Measurements from ENCODE around the gene VCAN. TPM values are rescaled to one million over a fixed set of nuclear protein-coding genes. Genes with fewer than 3 reads are reported as not detected.

Gene VCAN
- total and polyA plus RNA-seq, 8 donors, result 1.5 to 184 (median 12.7) TPM

- DNase-seq, result no peak
- Histone ChIP-seq H3K27me3 (no peaks in the 10 kb centered on the region), H3K4me3 (no peak overlapping the region), H3K36me3 (no peaks in the 10 kb centered on the region), H3K9me3 (no peaks in the 10 kb centered on the region), H3K27ac (no peak overlapping the region), H3K4me1 (no peaks in the 10 kb centered on the region)
- WGBS, 5 donors, result 74 to 99% (median 97%) methylated on average over 2 of the region's 2 CpGs
- intact Hi-C loops (cut with DNase I; ENCODE audit: low total_unique reads), result no loop called here
- TF ChIP-seq POLR2A (IDR thresholded peaks at IDR 0.05) (no peak), EP300 (IDR thresholded peaks at IDR 0.05) (no peak)
Observed at GRCh38 chr5:83444445-83444844, 27.1 kb upstream of the VCAN start.

- Histone ChIP-seq H3K4me1 (no peaks in the 10 kb centered on the region), H3K36me3 (no peaks in the 10 kb centered on the region), H3K27ac (no peak overlapping the region), H3K27me3 (no peaks in the 10 kb centered on the region), H3K9me3 (no peaks in the 10 kb centered on the region), H3K4me3 (no peak overlapping the region)
- WGBS, 5 donors, result 76 to 87% (median 83%) methylated on average over 4 of the region's 4 CpGs
- no peak for TF ChIP-seq EP300 (IDR thresholded peaks at IDR 0.05)
- TF ChIP-seq POLR2A (IDR thresholded peaks at IDR 0.05), result no peak
- TF ChIP-seq CTCF (IDR thresholded peaks at IDR 0.05), result no peak
- TF ChIP-seq POLR2AphosphoS5 (IDR thresholded peaks at IDR 0.05), result no peak
- intact Hi-C loops (cut with DNase I; ENCODE audit: low total_unique reads), result no loop called here
- no peak for DNase-seq
Observed at GRCh38 chr5:83446253-83446947, 25.1 kb upstream of the VCAN start.

- WGBS, 5 donors, result 70 to 96% (median 83%) methylated on average over 1 of the region's 1 CpG
- Histone ChIP-seq H3K4me3 (no peak overlapping the region), H3K27me3 (no peaks in the 10 kb centered on the region), H3K9me3 (peaks cover 0 to under 1% (median 0%) of the 10 kb centered on the region in 4 donors), H3K36me3 (no peaks in the 10 kb centered on the region), H3K4me1 (no peaks in the 10 kb centered on the region), H3K27ac (no peak overlapping the region)
- no peak for TF ChIP-seq CTCF (IDR thresholded peaks at IDR 0.05)
- TF ChIP-seq EP300 (IDR thresholded peaks at IDR 0.05), result no peak
- no peak for TF ChIP-seq POLR2AphosphoS5 (IDR thresholded peaks at IDR 0.05)
- no peak for TF ChIP-seq POLR2A (IDR thresholded peaks at IDR 0.05)
- intact Hi-C loops (cut with DNase I; ENCODE audit: low total_unique reads), result no loop called here
- no peak for DNase-seq
Observed at GRCh38 chr5:83447533-83447932, 24.0 kb upstream of the VCAN start.

- DNase-seq, result no peak
- Histone ChIP-seq H3K4me3 (no peak overlapping the region), H3K36me3 (no peaks in the 10 kb centered on the region), H3K9me3 (peaks cover 3 to 20% (median 11%) of the 10 kb centered on the region in 4 donors), H3K27ac (no peak overlapping the region), H3K27me3 (no peaks in the 10 kb centered on the region), H3K4me1 (no peaks in the 10 kb centered on the region)
- WGBS, 5 donors, result 57 to 72% (median 58%) methylated on average over 4 of the region's 4 CpGs
- TF ChIP-seq POLR2AphosphoS5 (IDR thresholded peaks at IDR 0.05) (no peak), CTCF (IDR thresholded peaks at IDR 0.05) (no peak), POLR2A (IDR thresholded peaks at IDR 0.05) (no peak), EP300 (IDR thresholded peaks at IDR 0.05) (no peak)
- intact Hi-C loops (cut with DNase I; ENCODE audit: low total_unique reads), result no loop called here
Observed at GRCh38 chr5:83450183-83450966, 21.2 kb upstream of the VCAN start.

GRCh38 chr5:83450967-83451248 is 20.6 kb upstream of the VCAN start:
- H3K4me3 ChIP-seq, result no peak overlapping the region
- intact Hi-C loops (cut with DNase I; ENCODE audit: low total_unique reads), result no loop called here
- H3K36me3 ChIP-seq, result no peaks in the 10 kb centered on the region
- TF ChIP-seq POLR2A (IDR thresholded peaks at IDR 0.05), result no peak
- TF ChIP-seq POLR2AphosphoS5 (IDR thresholded peaks at IDR 0.05), result no peak
- no peak for TF ChIP-seq CTCF (IDR thresholded peaks at IDR 0.05)
- no peak for TF ChIP-seq EP300 (IDR thresholded peaks at IDR 0.05)
- H3K9me3 ChIP-seq, result peaks cover 3 to 22% (median 12%) of the 10 kb centered on the region in 4 donors
- H3K27ac ChIP-seq, result no peak overlapping the region
- no peak for DNase-seq
- no peaks in the 10 kb centered on the region for H3K27me3 ChIP-seq
- H3K4me1 ChIP-seq, result no peaks in the 10 kb centered on the region

All from stomach (tissue), 9 donors.